Loucy (cell line): ENCODE results near the gene IL17D.

ENCODE experiments used
- H2AFZ ChIP-seq: fragments of 200-600 bp; sonication (generic); 2 replicates; pipeline ENCODE4 v1.6.0; 2016; ENCODE audit warnings: antibody characterized with exemption, mild to moderate bottlenecking, low read length, moderate library complexity
- H3F3A ChIP-seq: fragments of 200-600 bp; 2 replicates; pipeline ENCODE4 v1.6.0; 2016; ENCODE audit warnings: antibody characterized with exemption, low read depth, mild to moderate bottlenecking
- H3K27me3 ChIP-seq: fragments of 200-600 bp; sonication (generic); 2 replicates; pipeline ENCODE4 v1.6.1; 2014; ENCODE audit warnings: low read length, mild to moderate bottlenecking; ENCODE audit not compliant: insufficient read depth, poor library complexity, severe bottlenecking
- H3K36me3 ChIP-seq: fragments of 200-600 bp; sonication (generic); 2 replicates; pipeline ENCODE4 v1.6.1; 2016; ENCODE audit warnings: low read length; ENCODE audit not compliant: insufficient read depth
- H3K4me1 ChIP-seq: fragments of 200-600 bp; sonication (generic); 2 replicates; pipeline ENCODE4 v1.5.1; 2014; ENCODE audit warnings: low read length, mild to moderate bottlenecking; ENCODE audit not compliant: insufficient read depth, poor library complexity, severe bottlenecking
- H3K4me2 ChIP-seq: fragments of 200-600 bp; sonication (generic); 2 replicates; pipeline ENCODE4 v1.6.0; 2014; ENCODE audit warnings: antibody characterized with exemption, low read length, low read depth, mild to moderate bottlenecking; ENCODE audit not compliant: poor library complexity, severe bottlenecking
- H3K4me3 ChIP-seq: fragments of 200-600 bp; sonication (generic); 2 replicates; pipeline ENCODE4 v1.5.1; 2014; ENCODE audit warnings: low read length, mild to moderate bottlenecking, mixed read lengths; ENCODE audit not compliant: poor library complexity, severe bottlenecking
- H3K79me2 ChIP-seq: fragments of 200-600 bp; sonication (generic); 2 replicates; pipeline ENCODE4 v1.6.1; 2014; ENCODE audit warnings: low read length; ENCODE audit not compliant: insufficient read depth
- H3K9ac ChIP-seq: fragments of 200-600 bp; sonication (generic); 2 replicates; pipeline ENCODE4 v1.6.0; 2014; ENCODE audit warnings: mild to moderate bottlenecking, low read depth, low read length, moderate library complexity; ENCODE audit not compliant: poor library complexity, severe bottlenecking
- H3K9me2 ChIP-seq: fragments of 200-600 bp; sonication (generic); replicated peaks from 2 replicates; pipeline ENCODE4 v1.6.1; 2016; ENCODE audit warnings: low read depth, low read length, mixed read lengths
- H3K9me3 ChIP-seq: fragments of 200-600 bp; sonication (generic); 2 replicates; pipeline ENCODE4 v1.6.1; 2014; ENCODE audit warnings: mild to moderate bottlenecking, antibody characterized with exemption, low read length, low read depth; ENCODE audit not compliant: insufficient read depth
- H4K20me1 ChIP-seq: fragments of 200-600 bp; sonication (generic); 2 replicates; pipeline ENCODE4 v1.6.0; 2014; ENCODE audit warnings: antibody characterized with exemption, low read length, mild to moderate bottlenecking; ENCODE audit not compliant: insufficient read depth, poor library complexity, severe bottlenecking
- EZH2phosphoT487 ChIP-seq: fragments of 200-600 bp; IDR thresholded peaks from 2 replicates; pipeline ENCODE4 v1.6.1; 2018; ENCODE audit warnings: antibody characterized with exemption, mild to moderate bottlenecking, moderate library complexity, borderline replicate concordance
- TF ChIP-seq, protein P1 (sequence below): fragments of 200-600 bp; sonication (generic); conservative IDR thresholded peaks from 2 replicates; pipeline ENCODE4 v1.5.1; 2014; ENCODE audit warnings: mild to moderate bottlenecking, antibody characterized with exemption, low read length

IL17D gene

DNA sequence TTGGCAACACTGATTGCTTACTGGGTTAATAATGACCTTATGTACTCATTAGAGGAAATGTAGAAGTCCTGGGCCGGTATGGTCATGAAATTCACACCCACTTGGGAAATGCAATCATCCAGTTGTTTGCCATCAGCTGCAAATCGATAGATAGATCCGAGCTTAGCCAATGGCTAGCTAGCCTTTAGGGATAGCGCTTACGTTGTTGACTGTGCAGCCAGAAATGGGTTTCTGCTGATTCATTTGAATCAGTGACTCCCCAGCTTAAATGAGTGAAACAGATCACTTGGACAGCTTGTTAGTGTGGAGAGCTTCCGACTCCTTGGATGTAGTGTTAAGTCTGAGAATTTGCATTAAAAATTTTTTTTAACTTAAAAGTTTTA, 11.8 kb downstream of the IL17D start:
- H3K9ac ChIP-seq: no peak overlapping the region
- no peaks in the 10 kb centered on the region for H3K79me2 ChIP-seq
- no peaks in the 10 kb centered on the region for H4K20me1 ChIP-seq
- no peaks in the 10 kb centered on the region for H3K36me3 ChIP-seq
- H3K4me1 ChIP-seq: peaks cover 3% of the 10 kb centered on the region
- no peaks in the 10 kb centered on the region for H3K9me2 ChIP-seq
- no peak overlapping the region for H3K4me3 ChIP-seq
- TF ChIP-seq EZH2phosphoT487: no peak
- TF ChIP-seq, protein P1, sequence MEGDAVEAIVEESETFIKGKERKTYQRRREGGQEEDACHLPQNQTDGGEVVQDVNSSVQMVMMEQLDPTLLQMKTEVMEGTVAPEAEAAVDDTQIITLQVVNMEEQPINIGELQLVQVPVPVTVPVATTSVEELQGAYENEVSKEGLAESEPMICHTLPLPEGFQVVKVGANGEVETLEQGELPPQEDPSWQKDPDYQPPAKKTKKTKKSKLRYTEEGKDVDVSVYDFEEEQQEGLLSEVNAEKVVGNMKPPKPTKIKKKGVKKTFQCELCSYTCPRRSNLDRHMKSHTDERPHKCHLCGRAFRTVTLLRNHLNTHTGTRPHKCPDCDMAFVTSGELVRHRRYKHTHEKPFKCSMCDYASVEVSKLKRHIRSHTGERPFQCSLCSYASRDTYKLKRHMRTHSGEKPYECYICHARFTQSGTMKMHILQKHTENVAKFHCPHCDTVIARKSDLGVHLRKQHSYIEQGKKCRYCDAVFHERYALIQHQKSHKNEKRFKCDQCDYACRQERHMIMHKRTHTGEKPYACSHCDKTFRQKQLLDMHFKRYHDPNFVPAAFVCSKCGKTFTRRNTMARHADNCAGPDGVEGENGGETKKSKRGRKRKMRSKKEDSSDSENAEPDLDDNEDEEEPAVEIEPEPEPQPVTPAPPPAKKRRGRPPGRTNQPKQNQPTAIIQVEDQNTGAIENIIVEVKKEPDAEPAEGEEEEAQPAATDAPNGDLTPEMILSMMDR: no peak
- no peaks in the 10 kb centered on the region for H3K9me3 ChIP-seq
- no peaks in the 10 kb centered on the region for H3F3A ChIP-seq
- no peak overlapping the region for H2AFZ ChIP-seq
- no peaks in the 10 kb centered on the region for H3K27me3 ChIP-seq
- no peak overlapping the region for H3K4me2 ChIP-seq

GRCh38 chr13:20716951-20717350, 13.5 kb downstream of the IL17D start:
- H3K79me2 ChIP-seq: no peaks in the 10 kb centered on the region
- no peak for TF ChIP-seq EZH2phosphoT487
- TF ChIP-seq, protein P1: no peak
- no peaks in the 10 kb centered on the region for H3K27me3 ChIP-seq
- H3F3A ChIP-seq: no peaks in the 10 kb centered on the region
- H3K9me2 ChIP-seq: no peaks in the 10 kb centered on the region
- no peak overlapping the region for H3K9ac ChIP-seq
- H3K36me3 ChIP-seq: no peaks in the 10 kb centered on the region
- H2AFZ ChIP-seq: no peak overlapping the region
- no peaks in the 10 kb centered on the region for H4K20me1 ChIP-seq
- H3K4me3 ChIP-seq: no peak overlapping the region
- no peak overlapping the region for H3K4me2 ChIP-seq
- H3K9me3 ChIP-seq: no peaks in the 10 kb centered on the region
- H3K4me1 ChIP-seq: peaks cover 3% of the 10 kb centered on the region

DNA sequence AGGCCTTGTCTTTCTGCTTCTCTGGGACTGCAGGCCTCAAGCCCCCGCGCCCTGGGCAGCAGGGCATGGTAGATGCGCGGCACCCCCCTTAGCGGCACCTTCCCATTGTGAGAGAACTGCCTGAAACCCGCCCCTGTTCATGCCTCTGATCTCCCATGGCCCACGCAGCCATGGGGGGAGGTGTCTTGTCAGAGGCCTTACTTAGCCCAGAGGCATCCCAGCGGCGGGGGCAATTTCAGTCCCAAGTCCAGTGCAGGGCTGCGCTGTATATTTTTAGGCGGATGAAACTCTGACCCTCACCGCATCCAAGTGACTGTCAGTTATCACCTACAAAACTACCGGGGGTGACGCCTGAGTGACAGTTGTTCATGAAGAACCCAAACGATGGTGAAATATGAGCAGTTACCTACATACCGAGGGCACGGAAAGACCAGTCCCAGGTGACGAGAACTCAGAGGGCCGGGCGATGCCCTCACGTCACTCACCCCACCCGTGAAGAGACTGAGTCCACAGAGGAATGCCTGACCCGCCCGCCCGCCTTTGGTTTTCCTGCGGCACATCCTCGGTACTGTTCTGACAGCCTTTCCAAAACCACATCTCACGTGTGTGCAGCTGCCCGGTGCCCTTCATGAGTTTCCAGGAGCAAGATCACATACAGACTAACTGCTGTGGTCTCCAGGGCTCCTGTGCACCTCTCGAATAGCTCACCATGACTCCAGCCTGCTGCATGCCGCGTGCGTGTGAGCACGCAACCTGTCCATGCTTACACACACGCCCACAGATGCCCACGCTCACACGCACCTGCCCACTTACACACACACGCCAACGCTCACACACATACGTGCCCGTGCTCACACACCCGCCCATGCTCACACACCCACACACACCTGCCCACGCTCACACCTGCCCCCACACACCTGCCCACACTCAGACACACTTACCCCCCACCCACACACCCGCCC, 14.4 kb downstream of the IL17D start:
- H3K79me2 ChIP-seq: no peaks in the 10 kb centered on the region
- no peaks in the 10 kb centered on the region for H3K27me3 ChIP-seq
- no peaks in the 10 kb centered on the region for H3K36me3 ChIP-seq
- H3K9me2 ChIP-seq: no peaks in the 10 kb centered on the region
- H3K9me3 ChIP-seq: no peaks in the 10 kb centered on the region
- TF ChIP-seq EZH2phosphoT487: no peak
- TF ChIP-seq, protein P1: no peak
- H3K4me3 ChIP-seq: no peak overlapping the region
- H2AFZ ChIP-seq: no peak overlapping the region
- H3K4me2 ChIP-seq: no peak overlapping the region
- H3F3A ChIP-seq: no peaks in the 10 kb centered on the region
- H3K4me1 ChIP-seq: peaks cover 3% of the 10 kb centered on the region
- no peak overlapping the region for H3K9ac ChIP-seq
- H4K20me1 ChIP-seq: no peaks in the 10 kb centered on the region
